Neural cell (in vitro differentiated cells): ENCODE results near the gene TRPM3. TPM values are rescaled to one million over a fixed set of nuclear protein-coding genes. Genes with fewer than 3 reads are reported as not detected.

Experiments used
- H2AFZ ChIP-seq: fragments of 200-600, 300-800 bp; sonication (generic), shearing (Covaris generic); 2 replicates; pipeline ENCODE4 v1.6.0; 2014; ENCODE audit warnings: low read depth, mild to moderate bottlenecking, antibody characterized with exemption, low read length, moderate library complexity
- H3F3A ChIP-seq: fragments of 200-600 bp; shearing (Covaris generic); 2 replicates; pipeline ENCODE4 v1.6.1; 2016; ENCODE audit warnings: mild to moderate bottlenecking, moderate library complexity, mixed read lengths, antibody characterized with exemption, low read length; ENCODE audit not compliant: insufficient read depth, poor library complexity, severe bottlenecking
- H3K27ac ChIP-seq: fragments of 200-600, 300-800 bp; sonication (generic), shearing (Covaris generic); 2 replicates; pipeline ENCODE4 v1.5.1; 2014; ENCODE audit warnings: mild to moderate bottlenecking, low read length, moderate library complexity
- H3K27me3 ChIP-seq: fragments of 300-800, 200-600 bp; sonication (generic), shearing (Covaris generic); 2 replicates; pipeline ENCODE4 v1.6.0; 2014; ENCODE audit warnings: mild to moderate bottlenecking, low read depth, low read length, moderate library complexity; ENCODE audit not compliant: insufficient read depth
- H3K36me3 ChIP-seq: fragments of 300-800, 200-600 bp; sonication (generic), shearing (Covaris generic); 2 replicates; pipeline ENCODE4 v1.5.1; 2014; ENCODE audit warnings: mild to moderate bottlenecking, antibody characterized with exemption, low read length, moderate library complexity; ENCODE audit not compliant: insufficient read depth
- H3K4me2 ChIP-seq: fragments of 300-800, 200-600 bp; sonication (generic), shearing (Covaris generic); 2 replicates; pipeline ENCODE4 v1.6.0; 2014; ENCODE audit warnings: mild to moderate bottlenecking, low read length
- H3K4me3 ChIP-seq: fragments of 300-800, 200-600 bp; sonication (generic), shearing (Covaris generic); 2 replicates; pipeline ENCODE4 v1.5.1; 2014; ENCODE audit warnings: mild to moderate bottlenecking, low read length, moderate library complexity
- H3K79me2 ChIP-seq: fragments of 200-600 bp; shearing (Covaris generic); replicated peaks from 2 replicates; pipeline ENCODE4 v1.6.0; 2014; ENCODE audit warnings: mild to moderate bottlenecking, low read length, moderate library complexity; ENCODE audit not compliant: insufficient read depth
- H3K9ac ChIP-seq: fragments of 300-800, 200-600 bp; sonication (generic), shearing (Covaris generic); 2 replicates; pipeline ENCODE4 v1.6.1; 2016; ENCODE audit warnings: mild to moderate bottlenecking, low read length, mixed read lengths
- H3K9me2 ChIP-seq: fragments of 200-600 bp; shearing (Covaris generic); 2 replicates; pipeline ENCODE4 v1.6.1; 2016; ENCODE audit warnings: mild to moderate bottlenecking, low read length, mixed read lengths; ENCODE audit not compliant: insufficient read depth
- H3K9me3 ChIP-seq: fragments of 200-600, 300-800 bp; sonication (generic), shearing (Covaris generic); 2 replicates; pipeline ENCODE4 v1.6.1; 2016; ENCODE audit warnings: mild to moderate bottlenecking, mixed run types, low read length, moderate library complexity, mixed read lengths
- H4K20me1 ChIP-seq: fragments of 200-600 bp; shearing (Covaris generic); 2 replicates; pipeline ENCODE4 v1.6.1; 2016; ENCODE audit warnings: mild to moderate bottlenecking, mixed run types; ENCODE audit not compliant: insufficient read depth
- EP300 ChIP-seq: fragments of 450-650 bp; conservative IDR thresholded peaks from 2 replicates; pipeline ENCODE4 v1.6.1; 2014; ENCODE audit warnings: antibody characterized with exemption, mild to moderate bottlenecking, moderate library complexity; ENCODE audit not compliant: poor library complexity, severe bottlenecking
- EZH2 ChIP-seq: fragments of 200-600, 300-800 bp; shearing (Covaris generic), sonication (generic); IDR thresholded peaks from 2 replicates; pipeline ENCODE4 v1.6.1; 2014; ENCODE audit warnings: antibody characterized with exemption, low read length, borderline replicate concordance, mild to moderate bottlenecking; ENCODE audit not compliant: insufficient read depth, poor library complexity, severe bottlenecking
- MXI1 ChIP-seq: fragments of 450-650 bp; conservative IDR thresholded peaks from 2 replicates; pipeline ENCODE4 v1.6.1; 2014; ENCODE audit warnings: antibody characterized with exemption, mild to moderate bottlenecking; ENCODE audit not compliant: poor library complexity, severe bottlenecking
- POLR2AphosphoS5 ChIP-seq: IDR thresholded peaks from 2 replicates; pipeline ENCODE4 v1.6.1; 2012
- RAD21 ChIP-seq: fragments of 450-650 bp; conservative IDR thresholded peaks from 2 replicates; pipeline ENCODE4 v1.6.1; 2014; ENCODE audit warnings: antibody characterized with exemption, mild to moderate bottlenecking, moderate library complexity
- SMC3 ChIP-seq: fragments of 450-650 bp; conservative IDR thresholded peaks from 2 replicates; pipeline ENCODE4 v1.6.1; 2014; ENCODE audit warnings: antibody characterized with exemption, mild to moderate bottlenecking, moderate library complexity; ENCODE audit not compliant: poor library complexity
- TAF1 ChIP-seq: IDR thresholded peaks from 2 replicates; pipeline ENCODE4 v1.6.1; 2012; ENCODE audit warnings: low read depth
- polyA plus RNA-seq: library from polyadenylated mRNA; depleted of rRNA; stranded (reverse); fragments of >200 nt; gene quantifications from 2 replicates; pipeline ENCODE4 v1.2.3, GENCODE V29; 2014
- TF ChIP-seq, protein P1 (sequence below): fragments of 450-650 bp; IDR thresholded peaks from 2 replicates; pipeline ENCODE4 v1.5.1; 2014; ENCODE audit warnings: antibody characterized with exemption, mild to moderate bottlenecking, moderate library complexity; ENCODE audit not compliant: poor library complexity, severe bottlenecking
- TF ChIP-seq, protein P2 (sequence below): IDR thresholded peaks from 2 replicates; pipeline ENCODE4 v1.6.1; 2012; ENCODE audit warnings: borderline replicate concordance

The TRPM3 gene
- polyA plus RNA-seq, 1 donor from 2014 or later, result 1.3 TPM

DNA sequence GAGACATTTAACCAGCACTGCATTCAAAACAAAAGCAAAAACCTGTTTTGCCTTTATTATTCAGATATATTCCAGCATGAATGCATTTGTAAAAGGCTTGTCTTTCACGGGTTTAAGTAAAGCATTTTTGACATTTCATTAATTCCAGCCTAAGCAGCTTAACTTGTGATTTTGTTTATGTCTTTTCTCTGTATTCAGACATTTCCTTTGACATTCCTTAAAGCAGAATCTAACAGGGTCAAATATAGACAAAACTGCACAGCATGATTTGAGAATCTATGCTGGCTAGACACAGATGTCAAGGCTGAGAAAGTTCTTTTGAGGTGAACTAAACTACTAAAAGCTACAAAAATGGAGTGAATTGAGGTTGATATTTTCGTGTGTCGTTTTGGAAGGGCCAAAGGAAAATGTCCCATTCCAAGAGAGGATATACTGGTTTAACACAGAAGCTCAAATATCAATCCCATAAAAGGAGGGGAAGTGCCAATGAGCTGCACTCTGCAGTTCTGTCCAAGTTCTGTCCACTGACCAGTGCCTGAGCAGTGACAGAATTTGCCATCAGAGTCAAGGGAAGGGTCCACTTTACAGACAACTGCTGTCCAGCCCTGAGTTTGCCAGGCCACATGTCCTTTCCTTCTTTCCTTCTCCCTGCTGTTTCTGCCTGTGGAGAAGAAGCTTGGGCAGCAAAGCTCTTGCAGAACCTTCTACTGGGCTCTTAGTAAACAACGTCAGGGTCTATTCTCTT lies 508.2 kb downstream of the TRPM3 start:
- Histone ChIP-seq H3K4me2 (no peak overlapping the region), H3K4me3 (no peak overlapping the region), H3K36me3 (no peaks in the 10 kb centered on the region), H3K27ac (no peak overlapping the region), H4K20me1 (no peaks in the 10 kb centered on the region), H3K27me3 (no peaks in the 10 kb centered on the region), H3K9ac (no peak overlapping the region), H3K9me3 (no peaks in the 10 kb centered on the region), H2AFZ (no peak overlapping the region), H3K79me2 (no peaks in the 10 kb centered on the region), H3K9me2 (no peaks in the 10 kb centered on the region), H3F3A (no peaks in the 10 kb centered on the region)
- no peak for TF ChIP-seq TAF1
- TF ChIP-seq MXI1, result no peak
- TF ChIP-seq, protein P1, sequence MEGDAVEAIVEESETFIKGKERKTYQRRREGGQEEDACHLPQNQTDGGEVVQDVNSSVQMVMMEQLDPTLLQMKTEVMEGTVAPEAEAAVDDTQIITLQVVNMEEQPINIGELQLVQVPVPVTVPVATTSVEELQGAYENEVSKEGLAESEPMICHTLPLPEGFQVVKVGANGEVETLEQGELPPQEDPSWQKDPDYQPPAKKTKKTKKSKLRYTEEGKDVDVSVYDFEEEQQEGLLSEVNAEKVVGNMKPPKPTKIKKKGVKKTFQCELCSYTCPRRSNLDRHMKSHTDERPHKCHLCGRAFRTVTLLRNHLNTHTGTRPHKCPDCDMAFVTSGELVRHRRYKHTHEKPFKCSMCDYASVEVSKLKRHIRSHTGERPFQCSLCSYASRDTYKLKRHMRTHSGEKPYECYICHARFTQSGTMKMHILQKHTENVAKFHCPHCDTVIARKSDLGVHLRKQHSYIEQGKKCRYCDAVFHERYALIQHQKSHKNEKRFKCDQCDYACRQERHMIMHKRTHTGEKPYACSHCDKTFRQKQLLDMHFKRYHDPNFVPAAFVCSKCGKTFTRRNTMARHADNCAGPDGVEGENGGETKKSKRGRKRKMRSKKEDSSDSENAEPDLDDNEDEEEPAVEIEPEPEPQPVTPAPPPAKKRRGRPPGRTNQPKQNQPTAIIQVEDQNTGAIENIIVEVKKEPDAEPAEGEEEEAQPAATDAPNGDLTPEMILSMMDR, result no peak
- TF ChIP-seq RAD21, result no peak
- TF ChIP-seq SMC3, result no peak
- TF ChIP-seq POLR2AphosphoS5, result no peak
- TF ChIP-seq, protein P2, sequence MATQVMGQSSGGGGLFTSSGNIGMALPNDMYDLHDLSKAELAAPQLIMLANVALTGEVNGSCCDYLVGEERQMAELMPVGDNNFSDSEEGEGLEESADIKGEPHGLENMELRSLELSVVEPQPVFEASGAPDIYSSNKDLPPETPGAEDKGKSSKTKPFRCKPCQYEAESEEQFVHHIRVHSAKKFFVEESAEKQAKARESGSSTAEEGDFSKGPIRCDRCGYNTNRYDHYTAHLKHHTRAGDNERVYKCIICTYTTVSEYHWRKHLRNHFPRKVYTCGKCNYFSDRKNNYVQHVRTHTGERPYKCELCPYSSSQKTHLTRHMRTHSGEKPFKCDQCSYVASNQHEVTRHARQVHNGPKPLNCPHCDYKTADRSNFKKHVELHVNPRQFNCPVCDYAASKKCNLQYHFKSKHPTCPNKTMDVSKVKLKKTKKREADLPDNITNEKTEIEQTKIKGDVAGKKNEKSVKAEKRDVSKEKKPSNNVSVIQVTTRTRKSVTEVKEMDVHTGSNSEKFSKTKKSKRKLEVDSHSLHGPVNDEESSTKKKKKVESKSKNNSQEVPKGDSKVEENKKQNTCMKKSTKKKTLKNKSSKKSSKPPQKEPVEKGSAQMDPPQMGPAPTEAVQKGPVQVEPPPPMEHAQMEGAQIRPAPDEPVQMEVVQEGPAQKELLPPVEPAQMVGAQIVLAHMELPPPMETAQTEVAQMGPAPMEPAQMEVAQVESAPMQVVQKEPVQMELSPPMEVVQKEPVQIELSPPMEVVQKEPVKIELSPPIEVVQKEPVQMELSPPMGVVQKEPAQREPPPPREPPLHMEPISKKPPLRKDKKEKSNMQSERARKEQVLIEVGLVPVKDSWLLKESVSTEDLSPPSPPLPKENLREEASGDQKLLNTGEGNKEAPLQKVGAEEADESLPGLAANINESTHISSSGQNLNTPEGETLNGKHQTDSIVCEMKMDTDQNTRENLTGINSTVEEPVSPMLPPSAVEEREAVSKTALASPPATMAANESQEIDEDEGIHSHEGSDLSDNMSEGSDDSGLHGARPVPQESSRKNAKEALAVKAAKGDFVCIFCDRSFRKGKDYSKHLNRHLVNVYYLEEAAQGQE, result no peak
- no peak for TF ChIP-seq EZH2
- no peak for TF ChIP-seq EP300

DNA sequence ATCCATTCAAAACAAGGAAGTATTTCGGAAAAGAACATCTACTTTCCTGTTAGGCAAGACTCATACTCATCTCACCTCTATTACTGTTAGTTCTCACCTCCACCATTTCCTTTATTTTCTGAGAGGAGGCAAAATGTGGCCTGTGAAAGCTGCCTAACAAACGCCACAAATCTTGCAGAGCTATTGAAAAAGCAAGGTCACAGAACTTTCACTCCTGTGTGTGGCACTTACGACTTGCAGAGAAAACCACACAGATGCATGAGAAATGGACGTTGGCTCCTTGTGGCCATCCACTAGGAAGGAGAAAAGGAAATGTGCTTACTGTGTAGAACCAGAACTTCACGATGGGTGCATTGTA lies 511.2 kb downstream of the TRPM3 start:
- Histone ChIP-seq H3K27ac (no peak overlapping the region), H3F3A (no peaks in the 10 kb centered on the region), H4K20me1 (no peaks in the 10 kb centered on the region), H3K9ac (no peak overlapping the region), H3K4me3 (no peak overlapping the region), H3K9me3 (no peaks in the 10 kb centered on the region), H3K9me2 (no peaks in the 10 kb centered on the region), H2AFZ (no peak overlapping the region), H3K4me2 (no peak overlapping the region), H3K27me3 (no peaks in the 10 kb centered on the region), H3K79me2 (no peaks in the 10 kb centered on the region), H3K36me3 (no peaks in the 10 kb centered on the region)
- TF ChIP-seq EP300, result no peak
- TF ChIP-seq, protein P1, result no peak
